CD8-positive, alpha-beta memory T cell (primary cell): ENCODE measurements around the gene PREX1. TPM values are rescaled to one million over a fixed set of nuclear protein-coding genes. Genes with fewer than 3 reads are reported as not detected.

Experiments used
- CTCF ChIA-PET: fragments of 350-600 bp; sonication (Branson Sonifier 250); formaldehyde crosslinking; loops from one replicate; lab custom pipeline; 2021; ENCODE audit warnings: antibody characterized with exemption; lab: Charles Lee
- POLR2A ChIA-PET: fragments of 350-600 bp; sonication (Branson Sonifier 250); formaldehyde crosslinking; loops from one replicate; lab custom pipeline; 2021; ENCODE audit warnings: antibody characterized with exemption; lab: Charles Lee
- DNase-seq, 5 donors: peaks; one replicate each; pipeline versions ENCODE4 v3.0.0 to v3.0.0-alpha.2; 2020 to 2022; ENCODE audit warnings: mixed read lengths in 1 of 5
- H3K27ac ChIP-seq: one replicate; pipeline ENCODE4 v1.7.0; 2013; ENCODE audit warnings: low read depth, mild to moderate bottlenecking, low read length, moderate library complexity
- H3K27me3 ChIP-seq: 2 replicates; pipeline ENCODE4 v1.7.0; 2013; ENCODE audit warnings: low read length, mild to moderate bottlenecking; ENCODE audit not compliant: insufficient read depth, poor library complexity, severe bottlenecking
- H3K36me3 ChIP-seq: 2 replicates; pipeline ENCODE4 v1.7.0; 2013; ENCODE audit warnings: mild to moderate bottlenecking, low read length, moderate library complexity; ENCODE audit not compliant: insufficient read depth
- H3K4me1 ChIP-seq: 2 replicates; pipeline ENCODE4 v1.7.0; 2013; ENCODE audit warnings: mild to moderate bottlenecking, low read length, moderate library complexity; ENCODE audit not compliant: insufficient read depth
- H3K4me3 ChIP-seq: 2 replicates; pipeline ENCODE4 v1.7.0; 2013; ENCODE audit warnings: mild to moderate bottlenecking, low read length
- H3K9me3 ChIP-seq: 2 replicates; pipeline ENCODE4 v1.7.0; 2013; ENCODE audit warnings: mild to moderate bottlenecking, low read length
- H3K27ac Mint-ChIP-seq, 8 donors: one replicate each; pipeline ENCODE4 v1.8.0; 2020 to 2021; ENCODE audit warnings: mixed read lengths in 8 of 8, mild to moderate bottlenecking in 6 of 8, inconsistent platforms in 3 of 8, moderate library complexity in 3 of 8
- H3K27me3 Mint-ChIP-seq, 2 donors: one replicate each; pipeline ENCODE4 v1.8.0; 2020 to 2021; ENCODE audit warnings: mixed read lengths in 2 of 2, mild to moderate bottlenecking in 1 of 2, moderate library complexity in 1 of 2
- H3K36me3 Mint-ChIP-seq, 3 donors: one replicate each; pipeline ENCODE4 v1.8.0; 2020 to 2021; ENCODE audit warnings: mixed read lengths in 3 of 3, inconsistent platforms in 1 of 3, mild to moderate bottlenecking in 1 of 3
- H3K4me1 Mint-ChIP-seq, 3 donors: one replicate each; pipeline ENCODE4 v1.8.0; 2020 to 2021; ENCODE audit warnings: mixed read lengths in 3 of 3, inconsistent platforms in 1 of 3, mild to moderate bottlenecking in 1 of 3
- H3K4me3 Mint-ChIP-seq, 7 donors: one replicate each; pipeline ENCODE4 v1.8.0; 2020 to 2021; ENCODE audit warnings: mixed read lengths in 7 of 7, mild to moderate bottlenecking in 6 of 7, moderate library complexity in 4 of 7, inconsistent platforms in 2 of 7
- H3K9me3 Mint-ChIP-seq, 5 donors: one replicate each; pipeline ENCODE4 v1.8.0; 2020 to 2022; ENCODE audit warnings: mixed read lengths in 5 of 5, mild to moderate bottlenecking in 3 of 5, moderate library complexity in 2 of 5, inconsistent platforms in 1 of 5
- polyA plus RNA-seq: library from polyadenylated mRNA; unstranded; fragments of 300-500 nt; fragmentation: Illumina TruSeq; gene quantifications from one replicate; pipeline ENCODE4 v1.2.3, GENCODE V29; 2021
- total RNA-seq, 2 experiments: library from RNA; stranded (reverse); gene quantifications; one replicate each; pipeline ENCODE4 v1.2.3, GENCODE V29; 2021

PREX1 gene
- total and polyA plus RNA-seq, 3 experiments from 2014 or later: 89.5 to 90.5 (median 90.0) TPM

GRCh38 chr20:48850977-48851299 lies 23.1 kb upstream of the PREX1 start:
- Histone ChIP-seq H3K4me3 (no peak overlapping the region), H3K27ac (no peak overlapping the region), H3K36me3 (no peaks in the 10 kb centered on the region), H3K27me3 (no peaks in the 10 kb centered on the region), H3K9me3 (no peaks in the 10 kb centered on the region), H3K4me1 (no peaks in the 10 kb centered on the region)
- no peak for DNase-seq
- CTCF ChIA-PET: no interaction called here
- peaks cover 0 to 2% (median 0%) of the 10 kb centered on the region in 3 donors for H3K36me3 Mint-ChIP-seq
- peaks cover 0 to 2% of the 10 kb centered on the region in 2 donors for H3K27me3 Mint-ChIP-seq
- POLR2A ChIA-PET: no interaction called here
- H3K4me1 Mint-ChIP-seq: peaks cover 6 to 16% (median 7%) of the 10 kb centered on the region in 3 donors
- H3K4me3 Mint-ChIP-seq: no peak overlapping the region
- no peak overlapping the region for H3K27ac Mint-ChIP-seq
- H3K9me3 Mint-ChIP-seq: peaks cover 0 to 2% (median 0%) of the 10 kb centered on the region in 5 donors

- H3K4me1 Mint-ChIP-seq: peaks cover 6 to 16% (median 7%) of the 10 kb centered on the region in 3 donors
- H3K9me3 Mint-ChIP-seq: peaks cover 0 to 2% (median 0%) of the 10 kb centered on the region in 5 donors
- no peak for DNase-seq
- Histone ChIP-seq H3K4me1 (no peaks in the 10 kb centered on the region), H3K9me3 (no peaks in the 10 kb centered on the region), H3K27ac (no peak overlapping the region), H3K4me3 (no peak overlapping the region), H3K27me3 (no peaks in the 10 kb centered on the region), H3K36me3 (no peaks in the 10 kb centered on the region)
- H3K27me3 Mint-ChIP-seq: peaks cover 0 to 2% of the 10 kb centered on the region in 2 donors
- peaks cover 0 to 2% (median 0%) of the 10 kb centered on the region in 3 donors for H3K36me3 Mint-ChIP-seq
- CTCF ChIA-PET: no interaction called here
- POLR2A ChIA-PET: interaction anchor here (0.5 kb wide), 1 partner anchor 103 kb away, joined by 4 read pairs; no protein-coding TSS in a partner anchor
- peak overlapping the region in 2 of 8 donors; percentile 82 to 84 for H3K27ac Mint-ChIP-seq
- H3K4me3 Mint-ChIP-seq: no peak overlapping the region
Measured at GRCh38 chr20:48850257-48850976, 22.6 kb upstream of the PREX1 start.

GRCh38 chr20:48849779-48850178 lies 22.0 kb upstream of the PREX1 start:
- Histone ChIP-seq H3K4me3 (no peak overlapping the region), H3K27me3 (no peaks in the 10 kb centered on the region), H3K27ac (no peak overlapping the region), H3K36me3 (no peaks in the 10 kb centered on the region), H3K4me1 (no peaks in the 10 kb centered on the region), H3K9me3 (no peaks in the 10 kb centered on the region)
- Mint-ChIP-seq H3K4me1 (peaks cover 6 to 16% (median 12%) of the 10 kb centered on the region in 3 donors), H3K27ac (peak overlapping the region in 2 of 8 donors; percentile 23 to 84), H3K27me3 (peaks cover 0 to 2% of the 10 kb centered on the region in 2 donors), H3K9me3 (peaks cover 0 to 2% (median 0%) of the 10 kb centered on the region in 5 donors), H3K36me3 (peaks cover 0 to 2% (median 0%) of the 10 kb centered on the region in 3 donors), H3K4me3 (no peak overlapping the region)
- POLR2A ChIA-PET: interaction anchor here (0.5 kb wide), 1 partner anchor 103 kb away, joined by 4 read pairs; no protein-coding TSS in a partner anchor
- no peak for DNase-seq
- CTCF ChIA-PET: no interaction called here

- Mint-ChIP-seq H3K27me3 (peaks cover 0 to 4% of the 10 kb centered on the region in 2 donors), H3K9me3 (peaks cover 0 to 2% (median 0%) of the 10 kb centered on the region in 5 donors), H3K36me3 (peaks cover 0 to 2% (median 0%) of the 10 kb centered on the region in 3 donors), H3K4me1 (peaks cover 6 to 16% (median 12%) of the 10 kb centered on the region in 3 donors), H3K4me3 (no peak overlapping the region), H3K27ac (peak overlapping the region in 1 of 8 donors; percentile 51)
- Histone ChIP-seq H3K4me1 (no peaks in the 10 kb centered on the region), H3K27ac (no peak overlapping the region), H3K27me3 (no peaks in the 10 kb centered on the region), H3K9me3 (no peaks in the 10 kb centered on the region), H3K36me3 (no peaks in the 10 kb centered on the region), H3K4me3 (no peak overlapping the region)
- no peak for DNase-seq
- ChIA-PET CTCF (no interaction called here), POLR2A (interaction anchor here (0.7 kb wide), 1 partner anchor 13 kb away, joined by 3 read pairs; no protein-coding TSS in a partner anchor)
Measured at GRCh38 chr20:48849299-48849698, 21.5 kb upstream of the PREX1 start.

- POLR2A ChIA-PET: no interaction called here
- Mint-ChIP-seq H3K4me3 (no peak overlapping the region), H3K36me3 (peaks cover 0 to 2% (median 0%) of the 10 kb centered on the region in 3 donors), H3K27me3 (peaks cover 0 to 5% of the 10 kb centered on the region in 2 donors), H3K27ac (no peak overlapping the region), H3K9me3 (peaks cover 0 to 2% (median 0%) of the 10 kb centered on the region in 5 donors), H3K4me1 (peaks cover 6 to 16% (median 12%) of the 10 kb centered on the region in 3 donors)
- Histone ChIP-seq H3K4me3 (no peak overlapping the region), H3K36me3 (no peaks in the 10 kb centered on the region), H3K4me1 (no peaks in the 10 kb centered on the region), H3K27me3 (no peaks in the 10 kb centered on the region), H3K9me3 (no peaks in the 10 kb centered on the region), H3K27ac (no peak overlapping the region)
- CTCF ChIA-PET: no interaction called here
- DNase-seq: no peak
Measured at GRCh38 chr20:48847498-48848205, 19.9 kb upstream of the PREX1 start.

GRCh38 chr20:48846516-48847492 lies 19.0 kb upstream of the PREX1 start:
- DNase-seq: no peak
- H3K9me3 ChIP-seq: no peaks in the 10 kb centered on the region
- no peak overlapping the region for H3K27ac ChIP-seq
- H3K4me1 ChIP-seq: no peaks in the 10 kb centered on the region
- POLR2A ChIA-PET: no interaction called here
- Mint-ChIP-seq H3K4me1 (peaks cover 6 to 16% (median 12%) of the 10 kb centered on the region in 3 donors), H3K4me3 (no peak overlapping the region), H3K27ac (peak overlapping the region in 2 of 8 donors; percentile 6 to 76), H3K9me3 (peaks cover 0 to 2% (median 0%) of the 10 kb centered on the region in 5 donors), H3K36me3 (peaks cover 0 to 2% (median 0%) of the 10 kb centered on the region in 3 donors), H3K27me3 (peaks cover 0 to 5% of the 10 kb centered on the region in 2 donors)
- no peak overlapping the region for H3K4me3 ChIP-seq
- CTCF ChIA-PET: no interaction called here
- no peaks in the 10 kb centered on the region for H3K27me3 ChIP-seq
- no peaks in the 10 kb centered on the region for H3K36me3 ChIP-seq

- POLR2A ChIA-PET: no interaction called here
- no peaks in the 10 kb centered on the region for H3K4me1 ChIP-seq
- H3K27ac Mint-ChIP-seq: peak overlapping the region in 1 of 8 donors; percentile 76
- H3K4me3 Mint-ChIP-seq: no peak overlapping the region
- peaks cover 0 to 2% (median 0%) of the 10 kb centered on the region in 5 donors for H3K9me3 Mint-ChIP-seq
- no peak overlapping the region for H3K27ac ChIP-seq
- peaks cover 0 to 2% (median 0%) of the 10 kb centered on the region in 3 donors for H3K36me3 Mint-ChIP-seq
- peaks cover 0 to 5% of the 10 kb centered on the region in 2 donors for H3K27me3 Mint-ChIP-seq
- peaks cover 6 to 16% (median 12%) of the 10 kb centered on the region in 3 donors for H3K4me1 Mint-ChIP-seq
- no peaks in the 10 kb centered on the region for H3K36me3 ChIP-seq
- no peak for DNase-seq
- H3K9me3 ChIP-seq: no peaks in the 10 kb centered on the region
- no peaks in the 10 kb centered on the region for H3K27me3 ChIP-seq
- no peak overlapping the region for H3K4me3 ChIP-seq
- CTCF ChIA-PET: no interaction called here
Measured at GRCh38 chr20:48845721-48846306, 18.0 kb upstream of the PREX1 start.
